Ovary (tissue), 3 donors: ENCODE measurements around the gene DOLPP1.

Experiments used
- EP300 ChIP-seq: sonication (generic); formaldehyde crosslinking; IDR thresholded peaks from one replicate; pipeline ENCODE4 v1.6.1; 2017; ENCODE audit warnings: antibody characterized with exemption
- POLR2A ChIP-seq: fragments of 450-650 bp; IDR thresholded peaks from one replicate; pipeline ENCODE4 v1.6.1; 2017; ENCODE audit warnings: antibody characterized with exemption, mild to moderate bottlenecking, moderate library complexity
- TF ChIP-seq, protein P1 (sequence below), 3 donors: fragments of 450-650 bp in 2 of 3; fragments of 200-600 bp in 1 of 3; IDR thresholded peaks; one replicate each; pipeline versions ENCODE4 v1.5.1 to v1.8.0; 2016 to 2022; ENCODE audit warnings: antibody characterized with exemption in 3 of 3, mild to moderate bottlenecking in 1 of 3
- donor health status: DM: no; HTN: no; CAD: no.

DNA sequence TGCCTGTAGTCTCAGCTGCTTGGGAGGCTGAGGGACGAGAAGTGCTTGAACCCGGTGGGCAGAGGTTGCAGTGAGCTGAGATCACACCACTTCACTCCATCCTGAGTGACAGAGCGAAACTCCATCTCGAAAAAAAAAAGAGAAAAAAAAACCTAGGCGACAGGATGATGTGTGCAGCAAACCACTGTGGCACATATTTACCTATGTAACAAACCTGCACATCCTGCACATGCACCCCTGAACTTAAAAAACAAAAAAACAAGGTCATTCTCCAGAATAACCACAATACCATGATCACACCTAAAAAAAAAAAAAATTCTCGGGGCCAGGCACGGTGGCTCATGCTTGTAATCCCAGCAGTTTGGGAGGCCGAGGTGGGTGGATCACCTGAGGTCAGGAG lies 7.5 kb upstream of the DOLPP1 start:
- TF ChIP-seq, protein P1, sequence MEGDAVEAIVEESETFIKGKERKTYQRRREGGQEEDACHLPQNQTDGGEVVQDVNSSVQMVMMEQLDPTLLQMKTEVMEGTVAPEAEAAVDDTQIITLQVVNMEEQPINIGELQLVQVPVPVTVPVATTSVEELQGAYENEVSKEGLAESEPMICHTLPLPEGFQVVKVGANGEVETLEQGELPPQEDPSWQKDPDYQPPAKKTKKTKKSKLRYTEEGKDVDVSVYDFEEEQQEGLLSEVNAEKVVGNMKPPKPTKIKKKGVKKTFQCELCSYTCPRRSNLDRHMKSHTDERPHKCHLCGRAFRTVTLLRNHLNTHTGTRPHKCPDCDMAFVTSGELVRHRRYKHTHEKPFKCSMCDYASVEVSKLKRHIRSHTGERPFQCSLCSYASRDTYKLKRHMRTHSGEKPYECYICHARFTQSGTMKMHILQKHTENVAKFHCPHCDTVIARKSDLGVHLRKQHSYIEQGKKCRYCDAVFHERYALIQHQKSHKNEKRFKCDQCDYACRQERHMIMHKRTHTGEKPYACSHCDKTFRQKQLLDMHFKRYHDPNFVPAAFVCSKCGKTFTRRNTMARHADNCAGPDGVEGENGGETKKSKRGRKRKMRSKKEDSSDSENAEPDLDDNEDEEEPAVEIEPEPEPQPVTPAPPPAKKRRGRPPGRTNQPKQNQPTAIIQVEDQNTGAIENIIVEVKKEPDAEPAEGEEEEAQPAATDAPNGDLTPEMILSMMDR (IDR thresholded peaks at IDR 0.05): no peak
- TF ChIP-seq EP300 (no peak), POLR2A (no peak)
